Stimulated activated CD4-positive, alpha-beta T cell treated with anti-CD3 and anti-CD28 coated beads, Interleukin-12 subunit alpha, Interleukin-12 subunit beta, amount 100 ng/mL, for 48 hours (primary cell): Measurements from ENCODE around the gene GPR151.
"Not testable (repeated sequence)": the region's sequence is repeated elsewhere in the genome, so short reads cannot be mapped to it uniquely, and the experiment has no call there.

Experiments
- DNase-seq, 3 donors: peaks; one replicate each; pipeline ENCODE4 v3.0.0-alpha.2; 2020; ENCODE audit warnings: low read depth in 2 of 3, low spot score in 1 of 3

Gene GPR151

DNA sequence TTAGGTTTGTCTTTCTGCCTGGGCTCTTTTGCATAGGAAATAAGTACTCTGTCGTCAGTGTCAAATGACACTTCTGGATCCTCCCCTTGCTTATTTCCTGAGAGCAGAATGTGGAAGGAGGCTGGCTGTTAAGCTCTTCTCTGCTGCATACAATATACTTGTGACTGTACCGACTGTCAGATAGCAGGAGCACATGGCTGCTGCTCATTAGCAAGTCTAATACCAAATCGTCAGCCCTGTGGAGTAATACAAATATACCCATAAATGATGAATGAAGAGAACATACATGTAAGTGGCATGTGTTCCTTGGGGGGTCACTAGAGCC, at the start of gene GPR151:
TSS of gene GPR151 (minus strand) at position 40 of the 325 bp plus-strand sequence. CDS start 77 bp downstream, outside the sequence.
- no peak for DNase-seq

DNA sequence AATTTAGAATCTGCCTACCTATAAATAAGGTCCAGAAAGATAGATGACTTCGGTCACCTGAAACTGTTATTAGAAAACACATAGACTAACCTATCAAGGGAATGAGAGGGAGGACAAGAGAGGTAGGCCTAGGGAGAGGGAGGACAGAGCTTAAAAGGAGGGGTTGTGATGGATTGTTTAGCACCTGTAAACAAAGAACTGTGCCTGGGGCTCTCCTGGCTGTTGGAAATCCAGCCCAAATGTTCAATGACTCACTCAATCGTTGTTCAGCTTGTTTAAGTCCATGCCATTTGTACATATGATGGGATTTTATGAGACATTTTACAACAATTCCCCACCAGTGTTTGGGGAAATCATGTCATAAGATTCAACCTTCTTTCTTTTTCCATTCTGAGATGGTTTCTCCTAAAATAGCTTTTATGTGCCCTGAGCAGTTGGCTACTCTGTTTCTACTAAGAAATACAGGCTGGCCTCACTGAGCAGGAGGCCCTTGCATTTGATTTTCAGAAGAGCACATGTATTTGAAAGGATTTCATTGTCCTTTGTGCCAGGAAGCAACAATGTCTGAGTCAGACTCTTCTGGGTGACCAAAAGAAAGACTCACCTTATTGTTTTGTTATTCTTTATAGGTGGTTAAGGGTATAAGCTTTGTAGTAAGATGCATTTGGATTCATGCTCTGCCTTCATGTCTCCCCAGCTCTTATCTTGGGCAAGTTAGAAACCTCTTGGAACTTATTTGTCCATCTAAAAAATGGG, 48.2 kb upstream of the GPR151 start:
- no peak for DNase-seq

DNA sequence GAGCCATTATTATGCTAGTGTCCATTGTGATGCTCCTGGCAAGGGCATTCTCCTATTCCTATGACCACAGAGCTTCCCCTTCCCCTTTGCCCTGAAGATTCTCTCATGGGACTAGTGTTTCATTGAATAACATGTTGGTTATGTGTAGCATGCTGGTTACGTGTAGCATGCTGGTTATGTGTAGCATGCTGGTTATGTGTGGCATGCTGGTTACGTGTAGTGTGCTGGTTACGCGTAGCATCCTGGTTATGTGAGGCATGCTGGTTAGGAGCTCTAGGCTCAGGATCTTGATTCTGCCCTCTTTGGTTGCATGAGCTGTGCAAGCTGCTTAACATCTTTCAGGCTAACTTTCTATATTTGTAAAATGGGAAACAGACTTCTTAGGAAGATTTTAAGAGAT, 46.5 kb upstream of the GPR151 start:
- no peak for DNase-seq

DNA sequence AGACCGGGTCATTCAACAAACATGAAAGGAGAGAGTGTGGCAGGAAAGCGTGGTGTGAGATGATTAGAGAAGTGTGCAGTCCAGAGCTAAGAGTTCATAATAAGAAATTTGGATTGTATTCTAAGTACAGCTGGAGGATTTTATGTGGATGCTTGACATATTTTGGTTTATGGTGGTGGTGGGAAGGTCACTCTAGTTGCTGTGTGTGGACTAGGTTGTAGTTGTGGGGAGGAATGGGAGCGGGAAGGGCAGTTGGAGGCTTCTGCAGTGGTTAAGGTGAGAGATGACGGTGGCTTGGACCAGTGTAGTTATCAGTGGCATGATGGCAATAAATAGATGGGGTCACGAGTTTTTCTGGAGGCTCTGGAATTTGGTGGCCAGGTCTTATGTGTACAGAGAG, 45.7 kb upstream of the GPR151 start:
- no peak for DNase-seq

DNA sequence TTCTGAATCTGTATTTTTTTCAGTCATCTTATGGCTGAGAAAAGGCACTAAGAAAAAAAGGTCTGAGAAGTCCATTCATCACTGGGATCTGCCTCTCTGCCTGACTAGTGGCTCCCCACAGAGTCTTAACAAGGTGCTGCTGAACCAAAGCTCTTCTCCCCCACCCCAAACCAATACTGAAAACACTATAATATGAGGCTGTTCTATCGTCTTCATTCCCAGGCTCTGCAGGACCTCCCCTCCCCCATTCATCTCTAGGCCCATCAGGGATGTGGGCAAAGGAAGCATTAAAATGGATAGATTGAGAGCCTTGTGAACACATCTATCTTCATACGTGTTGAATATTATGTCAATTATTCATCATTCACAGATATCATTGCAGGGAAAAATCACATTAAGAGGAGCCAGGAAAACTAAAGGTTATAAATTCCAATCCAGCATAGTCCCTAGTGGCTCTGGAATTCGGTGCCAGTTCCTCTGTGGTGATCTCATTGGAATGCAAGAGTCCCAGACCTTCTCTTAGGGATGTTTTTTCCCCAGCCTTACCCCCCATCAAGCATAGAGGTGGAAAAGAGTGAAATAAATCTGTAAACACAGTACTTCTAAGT, 44.3 kb upstream of the GPR151 start:
- no peak for DNase-seq

DNA sequence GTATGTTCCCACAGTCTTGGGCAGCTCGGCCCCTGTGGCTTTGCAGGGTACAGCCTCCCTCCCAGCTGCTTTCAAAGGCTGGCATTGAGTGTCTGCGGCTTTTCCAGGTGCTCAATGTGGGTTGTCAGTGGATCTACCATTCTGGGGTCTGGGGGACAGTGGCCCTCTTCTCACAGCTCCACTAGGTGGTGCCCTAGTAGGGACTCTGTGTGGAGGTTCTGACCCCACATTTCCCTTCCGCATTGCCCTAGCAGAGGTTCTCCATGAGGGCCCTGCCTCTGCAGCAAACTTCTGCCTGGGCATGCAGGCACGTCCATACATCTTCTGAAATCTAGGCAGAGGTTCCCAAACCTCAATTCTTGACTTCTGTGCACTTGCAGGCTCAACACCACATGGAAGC, 40.9 kb upstream of the GPR151 start:
- not testable (repeated sequence) for DNase-seq

DNA sequence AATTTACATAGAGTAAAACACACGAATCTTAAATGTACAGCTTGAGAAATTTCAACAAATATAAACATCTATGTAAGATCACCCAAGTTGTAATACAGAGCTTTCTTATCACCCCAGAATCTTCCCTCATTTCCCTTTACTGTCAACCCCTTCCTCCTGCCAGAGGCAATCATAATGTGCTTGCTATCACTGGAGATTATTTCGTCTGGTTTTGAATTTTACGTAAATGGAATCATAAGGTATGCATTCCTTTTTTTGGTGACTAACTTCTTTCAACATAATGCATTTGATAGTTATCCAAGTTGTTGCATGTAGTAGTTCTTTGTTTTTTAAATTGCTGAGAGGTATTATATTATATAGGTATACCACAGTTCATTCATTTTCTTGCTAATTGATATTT, 37.5 kb upstream of the GPR151 start:
- no peak for DNase-seq

DNA sequence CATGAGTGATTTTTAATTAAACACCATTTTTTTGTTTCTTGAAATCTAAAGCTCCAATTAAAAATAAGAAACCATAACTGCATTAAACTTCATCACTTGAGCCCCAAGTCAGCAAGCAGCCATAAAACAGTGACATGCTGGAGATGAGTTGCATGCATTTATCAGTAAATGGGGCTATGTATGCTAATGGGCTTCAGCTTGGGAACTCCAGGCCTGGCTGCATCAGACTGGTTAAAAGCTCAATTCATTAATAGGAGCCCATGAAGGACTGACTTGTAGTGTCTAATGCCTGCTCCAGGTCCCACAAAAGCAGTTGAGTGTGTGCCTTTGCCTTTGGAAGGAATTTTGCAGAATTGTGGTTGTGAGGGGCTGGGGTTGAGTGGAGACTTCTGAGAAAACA, 33.6 kb upstream of the GPR151 start:
- DNase-seq, result no peak

DNA sequence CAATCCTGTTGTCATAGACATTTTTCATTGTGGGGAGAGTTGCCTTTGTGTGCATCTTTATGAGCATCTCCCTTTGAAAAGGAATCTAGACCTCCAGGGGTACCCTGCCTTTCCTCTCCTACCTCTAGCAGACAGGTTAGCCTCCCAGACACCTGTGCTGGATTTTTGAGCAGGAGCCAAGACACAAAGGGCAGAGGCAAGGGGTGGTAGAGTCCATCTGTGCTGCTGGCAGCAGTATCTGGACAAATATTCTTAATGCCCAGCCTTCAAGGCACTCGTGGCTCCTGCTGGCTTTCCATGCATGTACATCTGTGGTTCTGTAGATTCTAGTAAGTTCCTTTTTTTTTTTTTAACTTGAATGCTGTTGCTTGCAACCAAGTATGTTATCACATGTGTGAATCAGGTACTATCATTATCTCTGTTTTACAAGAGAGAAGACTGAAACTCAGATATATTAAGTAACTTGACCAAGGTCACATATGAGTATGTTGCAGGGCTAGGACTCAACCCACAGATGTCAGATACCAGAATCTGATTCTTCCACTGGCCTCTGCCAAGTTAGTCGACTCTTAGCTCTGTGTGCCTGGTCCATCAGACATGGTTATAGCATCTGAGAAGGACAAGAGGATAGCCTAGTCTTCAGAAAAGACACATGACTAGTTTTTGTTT, 32.9 kb upstream of the GPR151 start:
- no peak for DNase-seq

DNA sequence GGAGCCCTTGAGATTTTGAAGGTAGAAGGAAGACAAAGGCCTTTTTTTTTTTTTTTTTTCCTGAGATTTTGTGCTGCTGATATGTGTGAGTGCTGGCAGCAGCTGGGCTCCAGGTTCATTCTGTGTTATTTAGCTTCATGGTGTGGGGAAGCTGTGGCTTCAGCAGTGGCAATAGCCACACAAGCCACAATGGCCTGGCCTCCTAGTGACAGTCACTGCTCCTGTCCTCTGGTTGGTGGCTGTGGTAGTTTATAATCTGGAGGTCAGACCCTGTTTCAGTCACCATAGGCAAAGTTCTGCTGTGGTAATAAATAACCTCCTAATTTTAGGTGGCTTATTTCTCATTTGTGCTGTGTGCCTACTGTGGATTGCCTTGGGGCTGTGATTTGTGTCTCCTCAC, 28.2 kb upstream of the GPR151 start:
- no peak for DNase-seq

DNA sequence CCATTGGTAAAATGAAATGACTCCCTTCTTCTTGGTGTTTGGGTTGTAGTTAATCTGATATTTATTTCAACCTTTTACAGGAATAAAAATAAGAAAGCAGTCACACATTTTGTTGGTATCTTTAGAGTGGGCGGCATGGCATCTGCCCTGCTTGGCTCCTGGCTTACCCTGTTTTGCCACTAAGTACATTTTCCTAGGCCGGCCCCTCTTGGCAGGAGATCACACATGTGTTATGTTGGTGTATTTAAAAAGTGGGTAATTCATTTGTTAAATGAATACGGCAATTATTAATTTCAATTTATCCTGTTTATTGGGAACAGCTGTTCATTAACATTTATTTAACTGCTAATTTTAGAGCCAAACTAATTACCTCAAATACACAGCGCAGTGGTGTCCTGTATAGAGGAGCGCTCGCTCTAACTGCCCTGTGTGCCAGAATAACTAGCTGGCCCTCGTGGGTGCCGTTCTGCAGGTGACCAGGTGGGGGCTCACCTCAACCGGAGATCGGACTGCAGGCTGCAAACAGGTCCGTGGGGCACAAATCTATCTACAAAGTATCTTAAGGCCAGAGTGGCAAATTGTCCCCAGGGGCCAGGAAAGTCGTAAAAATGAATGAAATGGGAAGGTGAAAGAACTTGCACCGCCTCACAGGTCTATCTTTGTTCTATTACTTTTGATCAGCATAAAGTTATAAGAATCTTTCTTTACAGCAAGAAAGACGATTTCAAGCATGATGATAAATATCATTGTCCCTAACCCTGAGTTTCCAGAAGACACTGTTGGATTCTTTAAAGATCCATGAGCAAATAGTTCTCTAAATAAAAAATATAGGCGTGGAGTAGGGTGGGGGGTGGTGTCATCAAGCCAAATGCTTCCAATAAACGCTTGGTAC, 26.2 kb upstream of the GPR151 start:
- DNase-seq, result peak; percentile 45 to 75 (median 56)

DNA sequence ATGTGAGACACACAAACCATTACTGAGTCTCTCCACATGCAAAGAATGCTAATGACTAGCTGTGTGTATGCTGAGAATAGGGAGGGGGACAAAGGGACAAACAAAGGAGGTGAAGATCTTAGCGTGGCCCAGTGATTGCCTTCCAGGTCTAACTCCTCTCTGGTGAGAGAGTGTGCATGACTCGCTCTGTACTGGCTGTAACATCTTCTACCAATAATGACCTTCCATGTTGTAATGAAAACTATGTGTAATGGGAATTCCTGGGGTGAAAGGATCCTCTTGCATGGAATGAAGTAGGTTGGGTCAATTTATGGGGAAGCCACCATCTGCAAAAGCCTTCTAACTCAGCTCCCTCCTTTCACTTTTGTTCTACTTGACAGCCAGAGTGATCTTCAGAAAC, 24.4 kb upstream of the GPR151 start:
- DNase-seq, result no peak

DNA sequence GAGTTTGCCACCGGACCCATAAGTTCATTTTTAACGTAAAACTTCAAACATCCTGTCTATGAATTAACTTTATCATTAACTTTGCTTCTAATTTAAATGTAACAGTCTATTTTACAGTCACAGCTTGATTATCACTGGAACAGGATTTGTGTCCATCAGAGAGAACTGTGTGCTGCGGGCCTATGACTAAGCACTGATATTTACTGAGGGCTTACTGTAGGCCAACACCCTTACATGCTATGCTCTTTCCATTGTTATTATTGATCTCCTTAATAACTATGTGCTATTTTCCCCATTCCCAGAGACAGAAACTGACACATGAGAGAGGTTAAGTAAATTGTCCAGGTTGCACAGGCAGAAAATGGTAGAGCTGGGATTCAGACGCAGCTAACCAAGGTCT, 24.0 kb upstream of the GPR151 start:
- no peak for DNase-seq

DNA sequence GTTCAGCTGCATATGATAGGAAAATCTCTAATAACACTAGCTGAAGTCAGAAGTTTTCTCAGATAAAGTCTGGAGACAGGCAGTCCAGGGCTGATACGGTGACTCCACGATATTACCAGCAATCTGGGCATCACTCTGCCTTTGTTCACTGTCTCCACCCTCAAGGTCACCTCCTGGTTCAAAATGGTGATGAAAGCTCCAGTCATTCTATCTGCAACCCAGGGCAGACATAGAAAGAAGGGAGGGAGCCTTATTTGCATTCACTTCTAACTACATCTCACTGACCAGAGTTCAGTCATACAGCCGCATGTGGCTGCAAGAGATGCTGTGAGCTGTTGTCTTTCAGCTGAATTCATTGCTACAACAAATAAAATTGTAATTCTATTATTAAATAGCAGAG, 22.4 kb upstream of the GPR151 start:
- DNase-seq, result no peak

DNA sequence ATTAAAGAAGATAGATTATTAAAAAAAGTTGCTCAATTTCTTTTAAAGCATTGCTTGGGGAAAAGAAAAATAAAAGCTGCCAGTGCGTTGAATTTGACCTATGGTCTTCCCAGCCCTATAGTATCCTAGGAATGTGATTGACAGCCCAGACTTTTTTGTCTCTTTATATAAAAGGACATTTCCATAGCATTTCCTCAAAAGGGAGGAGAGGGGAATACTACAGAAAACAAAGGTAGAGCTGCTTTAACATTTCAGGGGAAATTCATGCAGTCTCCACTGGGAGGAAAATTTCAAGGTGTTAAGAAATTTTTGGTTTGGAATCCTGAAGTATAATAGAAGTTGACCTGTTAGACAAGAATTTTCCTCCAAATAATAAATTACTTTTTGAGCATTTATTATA, 17.9 kb upstream of the GPR151 start:
- no peak for DNase-seq

DNA sequence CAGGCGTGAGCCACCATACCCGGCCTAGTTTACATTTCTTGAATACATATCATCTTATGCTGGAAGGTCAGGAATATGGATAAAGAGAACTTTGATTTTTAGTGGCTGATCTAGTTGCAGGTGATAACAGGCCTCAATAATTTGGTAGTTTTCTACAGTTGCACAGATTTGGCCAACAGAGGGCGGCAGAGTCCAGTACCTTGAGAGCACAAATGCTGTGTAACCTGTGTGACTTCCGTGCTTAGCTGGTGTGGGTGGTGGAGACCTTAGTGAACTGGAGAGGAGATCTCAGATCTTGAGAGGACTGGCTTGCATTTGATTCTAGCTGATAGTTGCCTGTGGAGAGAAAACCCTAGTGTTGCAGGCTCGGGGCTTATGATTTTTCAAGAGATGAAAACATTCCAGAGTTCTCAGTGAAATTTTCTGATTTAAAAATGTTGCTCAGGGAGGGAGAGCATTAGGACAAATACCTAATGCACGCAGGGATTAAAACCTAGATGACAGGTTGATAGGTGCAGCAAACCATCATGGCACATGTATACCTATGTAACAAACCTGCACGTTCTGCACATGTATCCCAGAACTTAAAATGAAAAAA, 17.4 kb upstream of the GPR151 start:
- peak; percentile 58 to 74 (median 67) for DNase-seq

DNA sequence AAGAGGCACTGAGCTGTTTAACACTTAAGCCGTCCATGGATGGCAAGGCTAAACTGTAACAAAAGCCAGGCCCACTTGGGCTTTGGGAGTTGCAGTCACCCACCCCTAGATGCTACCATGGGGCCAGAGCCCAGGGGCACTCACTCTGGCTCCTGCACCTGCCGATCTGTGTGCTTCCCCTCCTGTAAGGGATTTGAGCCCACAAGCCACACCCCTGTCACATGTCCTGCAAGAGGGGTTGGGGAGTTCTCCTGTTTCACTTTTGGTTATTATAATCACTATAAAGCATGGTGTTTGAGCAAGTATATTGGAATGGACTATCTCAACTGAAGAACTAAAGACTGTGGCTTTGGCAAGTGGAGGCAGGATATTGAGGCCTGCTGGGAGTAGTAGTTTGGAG, 14.0 kb upstream of the GPR151 start:
- no peak for DNase-seq

DNA sequence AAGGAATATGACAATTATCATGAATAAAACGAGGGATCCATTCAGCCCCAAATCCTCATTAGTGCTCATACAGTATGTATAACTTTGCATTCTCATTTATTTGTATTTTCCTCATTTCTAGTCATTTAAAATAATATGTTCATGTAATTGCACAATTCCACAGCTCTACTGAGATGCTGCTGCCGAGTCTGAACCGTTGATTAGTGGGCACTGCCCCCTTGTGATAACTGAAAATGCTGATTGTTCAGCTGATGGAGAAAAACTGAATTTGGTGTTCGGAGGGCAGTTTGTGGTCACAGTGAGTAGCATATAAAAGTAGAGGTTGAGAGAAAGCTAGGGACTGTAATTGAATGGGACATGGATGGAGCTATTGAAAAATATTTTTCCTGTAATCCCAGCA, 12.2 kb upstream of the GPR151 start:
- DNase-seq, result no peak

DNA sequence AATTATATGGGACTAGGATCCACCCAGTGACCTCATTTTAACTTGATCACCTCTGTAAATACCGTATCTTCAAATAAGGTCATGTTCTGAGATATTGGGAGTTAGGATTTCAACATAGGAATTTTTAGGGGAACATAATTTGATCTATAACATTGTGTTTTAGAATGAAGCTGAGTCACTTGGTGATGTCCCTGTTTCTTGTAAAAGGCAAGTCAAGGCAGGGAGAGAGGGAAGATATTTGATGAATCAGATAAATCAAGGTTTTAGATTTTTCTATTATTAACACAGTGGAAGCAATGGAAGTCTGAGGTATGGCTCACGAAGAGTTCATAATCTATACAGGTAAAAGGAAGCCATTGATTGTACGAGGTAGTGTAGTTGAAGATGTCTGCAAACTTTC, 11.8 kb upstream of the GPR151 start:
- DNase-seq, result no peak

DNA sequence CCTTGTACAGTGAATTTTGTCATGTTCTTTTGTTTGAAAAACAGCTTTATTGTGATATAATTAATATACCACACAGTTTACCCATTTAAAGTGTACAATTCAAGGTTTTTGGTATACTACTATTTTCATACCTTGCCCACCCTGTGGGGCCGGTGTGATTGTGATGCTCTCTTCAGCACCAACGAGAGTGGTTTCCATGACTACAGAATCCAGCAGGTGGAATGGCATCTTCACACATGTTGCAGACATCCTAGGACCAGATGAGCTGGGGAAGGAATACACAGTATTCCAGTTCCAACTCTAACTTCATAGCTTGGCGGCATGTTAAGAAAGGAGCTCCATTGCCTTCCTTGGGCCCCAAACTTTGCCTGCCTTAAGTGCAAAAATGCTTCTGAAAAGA, 7.7 kb upstream of the GPR151 start:
- DNase-seq, result no peak

DNA sequence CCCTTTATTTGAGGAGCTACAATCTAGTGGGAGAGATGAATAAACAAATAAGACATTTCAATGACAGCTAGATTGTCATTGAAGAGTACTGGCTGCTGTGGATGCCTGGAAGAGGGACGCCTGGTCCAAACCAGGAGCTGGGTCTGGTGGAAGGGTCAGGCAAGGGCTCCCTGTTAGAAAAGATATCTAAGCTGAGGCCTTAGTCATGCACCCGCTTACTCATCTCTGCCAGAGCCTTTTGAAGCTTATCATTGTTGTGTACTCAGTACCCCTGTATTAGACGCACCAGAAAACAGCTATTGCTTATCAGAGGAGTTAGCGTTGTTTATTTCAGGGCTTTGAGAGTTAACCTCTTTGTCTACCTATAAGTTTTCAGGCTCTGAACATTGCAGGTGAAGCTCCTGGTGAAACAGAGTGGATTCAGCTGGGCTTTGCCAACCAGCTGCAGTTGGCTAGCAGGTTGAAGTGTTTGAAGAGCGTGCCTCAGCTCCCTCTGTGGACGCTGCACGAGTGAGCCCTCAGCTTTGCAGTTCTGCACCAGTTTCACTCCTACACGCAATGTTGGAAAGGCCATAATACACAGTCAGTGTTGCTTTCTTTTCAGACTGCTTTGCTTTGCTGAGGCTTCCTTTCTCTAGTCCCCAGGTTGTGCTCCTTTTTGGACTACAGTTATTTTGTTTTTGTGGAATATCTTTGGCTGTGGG, 5.6 kb upstream of the GPR151 start:
- no peak for DNase-seq
